ENCODE measurements around the gene PBX4. TPM values are rescaled to one million over a fixed set of nuclear protein-coding genes. Genes with fewer than 3 reads are reported as not detected.

The PBX4 gene
- total RNA-seq, 4 donors from 2014 or later: 0.42 to 4.5 (median 0.68) TPM

- Histone ChIP-seq H3K9me3 (no peaks in the 10 kb centered on the region), H3K27ac (no peak overlapping the region), H3K36me3 (no peaks in the 10 kb centered on the region), H3K27me3 (no peaks in the 10 kb centered on the region), H3K4me1 (no peaks in the 10 kb centered on the region), H3K4me3 (no peak overlapping the region)
- ATAC-seq: no peak
- WGBS, 2 donors (ENCODE audit: low coverage in 1 of 2): 60% methylated on average over 1 of the region's 3 CpGs; no CpG with 5 or more reads in 1 of the 2 donors
- TF ChIP-seq EP300 (IDR thresholded peaks at IDR 0.05) (no peak), POLR2AphosphoS5 (IDR thresholded peaks at IDR 0.05) (no peak), POLR2A (IDR thresholded peaks at IDR 0.05) (no peak), CTCF (IDR thresholded peaks at IDR 0.05) (no peak)
Measured at GRCh38 chr19:19567391-19567790, 51.1 kb downstream of the PBX4 start.

GRCh38 chr19:19566306-19566705 lies 52.2 kb downstream of the PBX4 start:
- TF ChIP-seq POLR2AphosphoS5 (IDR thresholded peaks at IDR 0.05) (no peak), CTCF (IDR thresholded peaks at IDR 0.05) (no peak), POLR2A (IDR thresholded peaks at IDR 0.05) (no peak), EP300 (IDR thresholded peaks at IDR 0.05) (no peak)

GRCh38 chr19:19563348-19563848 lies 55.1 kb downstream of the PBX4 start:
- no peak for ATAC-seq
- no peaks in the 10 kb centered on the region for H3K36me3 ChIP-seq
- H3K4me1 ChIP-seq: no peaks in the 10 kb centered on the region
- no peak for TF ChIP-seq POLR2AphosphoS5 (IDR thresholded peaks at IDR 0.05)
- TF ChIP-seq CTCF (IDR thresholded peaks at IDR 0.05): no peak
- TF ChIP-seq POLR2A (IDR thresholded peaks at IDR 0.05): no peak
- no peak for TF ChIP-seq EP300 (IDR thresholded peaks at IDR 0.05)
- WGBS, 2 donors (ENCODE audit: low coverage in 1 of 2): 81 to 100% methylated on average over 2 to 9 of the region's 17 CpGs
- no peak overlapping the region for H3K27ac ChIP-seq
- H3K9me3 ChIP-seq: no peaks in the 10 kb centered on the region
- no peaks in the 10 kb centered on the region for H3K27me3 ChIP-seq
- H3K4me3 ChIP-seq: no peak overlapping the region

More at GRCh38 chr19:19566306-19566705, 52.2 kb downstream of the PBX4 start:
- H3K4me3 ChIP-seq: no peak overlapping the region
- H3K36me3 ChIP-seq: no peaks in the 10 kb centered on the region
- WGBS, 2 donors (ENCODE audit: low coverage in 1 of 2): 66 to 73% methylated on average over 3 to 6 of the region's 7 CpGs
- no peaks in the 10 kb centered on the region for H3K4me1 ChIP-seq
- no peaks in the 10 kb centered on the region for H3K27me3 ChIP-seq
- ATAC-seq: no peak
- no peaks in the 10 kb centered on the region for H3K9me3 ChIP-seq
- H3K27ac ChIP-seq: no peak overlapping the region

- 80 to 81% methylated on average over 1 to 3 of the region's 17 CpGs for WGBS, 2 donors (ENCODE audit: low coverage in 1 of 2)
- no peaks in the 10 kb centered on the region for H3K36me3 ChIP-seq
- H3K27ac ChIP-seq: no peak overlapping the region
- no peak overlapping the region for H3K4me3 ChIP-seq
- H3K27me3 ChIP-seq: no peaks in the 10 kb centered on the region
- H3K9me3 ChIP-seq: no peaks in the 10 kb centered on the region
- TF ChIP-seq POLR2A (IDR thresholded peaks at IDR 0.05) (no peak), POLR2AphosphoS5 (IDR thresholded peaks at IDR 0.05) (no peak), CTCF (IDR thresholded peaks at IDR 0.05) (no peak), EP300 (IDR thresholded peaks at IDR 0.05) (no peak)
- H3K4me1 ChIP-seq: no peaks in the 10 kb centered on the region
- no peak for ATAC-seq
Measured at GRCh38 chr19:19562665-19563347, 55.7 kb downstream of the PBX4 start.

All from gastroesophageal sphincter (tissue), 4 donors.